Fibroblast of the aortic adventitia (primary cell): ENCODE data around the gene C1orf141. TPM values are rescaled to one million over a fixed set of nuclear protein-coding genes. Genes with fewer than 3 reads are reported as not detected.

Experiments used
- DNase-seq: peaks from one replicate; pipeline ENCODE4 v3.0.0-alpha.2; 2010; ENCODE audit warnings: low read depth
- H3K4me3 ChIP-seq: 2 replicates; pipeline ENCODE4 v1.5.1; 2011; ENCODE audit warnings: low read depth, mild to moderate bottlenecking, control low read depth, low read length, moderate library complexity
- CTCF ChIP-seq: IDR thresholded peaks from 2 replicates; pipeline ENCODE4 v1.5.1; 2011; ENCODE audit warnings: mild to moderate bottlenecking, low read length, control low read depth, inconsistent platforms; ENCODE audit not compliant: insufficient read depth
- total RNA-seq: library from RNA; depleted of rRNA; stranded (reverse); fragments of >200 nt; gene quantifications from 2 replicates; pipeline ENCODE4 v1.2.3, GENCODE V29; 2012; ENCODE audit warnings: low replicate concordance

C1orf141 gene
- total RNA-seq, 1 donor: not detected

GRCh38 chr1:67137307-67137753 lies 2.6 kb upstream of the C1orf141 start:
- no peak for TF ChIP-seq CTCF
- H3K4me3 ChIP-seq: no peak overlapping the region
- DNase-seq: no peak

- peak; percentile 92 for DNase-seq
- no peak overlapping the region for H3K4me3 ChIP-seq
- TF ChIP-seq CTCF: no peak
Measured at GRCh38 chr1:67135354-67135753, 584 bp upstream of the C1orf141 start.

GRCh38 chr1:67133177-67133576 lies 1.6 kb downstream of the C1orf141 start:
- no peak for TF ChIP-seq CTCF
- DNase-seq: no peak
- H3K4me3 ChIP-seq: no peak overlapping the region

GRCh38 chr1:67130673-67131072 lies 4.1 kb downstream of the C1orf141 start:
- no peak for TF ChIP-seq CTCF
- no peak overlapping the region for H3K4me3 ChIP-seq
- DNase-seq: no peak

- H3K4me3 ChIP-seq: no peak overlapping the region
- no peak for TF ChIP-seq CTCF
- DNase-seq: no peak
Measured at GRCh38 chr1:67126974-67127373, 7.8 kb downstream of the C1orf141 start.

- peak; percentile 11 for DNase-seq
- no peak overlapping the region for H3K4me3 ChIP-seq
- peak; percentile 4 for TF ChIP-seq CTCF
Measured at GRCh38 chr1:67126111-67126746, 8.5 kb downstream of the C1orf141 start.

GRCh38 chr1:67124455-67124854 lies 10.3 kb downstream of the C1orf141 start:
- TF ChIP-seq CTCF: no peak
- H3K4me3 ChIP-seq: no peak overlapping the region
- DNase-seq: no peak
